H1 (cell line): ENCODE results near the gene FBN3. TPM values are rescaled to one million over a fixed set of nuclear protein-coding genes. Genes with fewer than 3 reads are reported as not detected.

ENCODE experiments used
- ASH2L ChIP-seq: fragments of 200-600, 300-600 bp; sonication (generic); IDR thresholded peaks from one replicate; pipeline ENCODE4 v1.7.1; 2017; ENCODE audit warnings: low read length
- CTCF ChIP-seq, 3 experiments: IDR thresholded peaks; 1 replicate in 2 of 3; 2 replicates in 1 of 3; pipeline versions ENCODE4 v1.5.1 to v1.6.1; 2011; ENCODE audit warnings: low read length in 3 of 3, mild to moderate bottlenecking in 3 of 3, inconsistent platforms in 2 of 3, low read depth in 1 of 3, moderate library complexity in 1 of 3; ENCODE audit not compliant: insufficient read depth in 1 of 3; ENCODE audit errors: control extremely low read depth in 1 of 3
- SAP30 ChIP-seq: fragments of 300-600 bp; sonication (generic); IDR thresholded peaks from 2 replicates; pipeline ENCODE4 v1.7.1; 2012; ENCODE audit warnings: low read length, moderate library complexity, mild to moderate bottlenecking, inconsistent platforms; ENCODE audit not compliant: insufficient read depth, insufficient replicate concordance
- YY1 ChIP-seq: IDR thresholded peaks from 2 replicates; pipeline ENCODE4 v1.6.1; 2011; ENCODE audit warnings: low read depth, mild to moderate bottlenecking, low read length
- polyA plus RNA-seq, 7 experiments: library from polyadenylated mRNA; depleted of rRNA in 3 of 7; stranded (reverse) in 5 of 7; unstranded in 2 of 7; fragments of >200 nt in 5 of 7; fragments of 200-250 nt in 2 of 7; gene quantifications; 1 replicate in 5 of 7; 2 replicates in 1 of 7; 4 replicates in 1 of 7; pipeline versions ENCODE4 v1.2.1 to v1.2.3, GENCODE V29; 2011 to 2013; ENCODE audit warnings: missing spikeins in 2 of 7, mixed read lengths in 2 of 7
- total RNA-seq: library from RNA; stranded (reverse); fragmentation: NEBNext Ultra II Directional; extraction: Animal tissue kit (Norgen Biotek cat#: 25700); gene quantifications from 2 replicates; pipeline ENCODE4 v1.2.1, GENCODE V29; 2021

The FBN3 gene
- total and polyA plus RNA-seq, 2 of the 8 experiments (the other 6 are each of a cell fraction or from before 2014, with no cell fraction given) = 37.1 to 38.7 TPM

GRCh38 chr19:8142513-8142900 lies 6.9 kb downstream of the FBN3 start (continued):
- TF ChIP-seq YY1 = no peak
- TF ChIP-seq CTCF (IDR thresholded peaks at IDR 0.05; ENCODE audit: control extremely low read depth in 1 of 3, insufficient read depth in 1 of 3, low read depth in 1 of 3, low read length in 3 of 3) = no peak
- no peak for TF ChIP-seq SAP30
- no peak for TF ChIP-seq ASH2L
